Nephron (organoid): ENCODE data around the gene PLXNA4.

Experiments
- H3K27ac Mint-ChIP-seq, 3 experiments: 2 replicates each; pipeline ENCODE4 v1.8.0; 2020; ENCODE audit warnings: mixed read lengths in 3 of 3, mild to moderate bottlenecking in 2 of 3, moderate library complexity in 1 of 3
- H3K27me3 Mint-ChIP-seq: 2 replicates; pipeline ENCODE4 v1.8.0; 2021; ENCODE audit warnings: low read depth, mild to moderate bottlenecking, moderate library complexity, mixed read lengths
- H3K36me3 Mint-ChIP-seq: 2 replicates; pipeline ENCODE4 v1.8.0; 2020; ENCODE audit warnings: low read depth, mixed read lengths
- H3K4me1 Mint-ChIP-seq: 2 replicates; pipeline ENCODE4 v1.8.0; 2020; ENCODE audit warnings: mixed read lengths
- H3K4me3 Mint-ChIP-seq, 3 experiments: 2 replicates each; pipeline ENCODE4 v1.8.0; 2020; ENCODE audit warnings: mild to moderate bottlenecking in 3 of 3, mixed read lengths in 3 of 3, moderate library complexity in 2 of 3
- H3K9me3 Mint-ChIP-seq: 2 replicates; pipeline ENCODE4 v1.8.0; 2020; ENCODE audit warnings: mixed read lengths
- TF ChIP-seq, protein P1 (sequence below), 3 experiments: fragments of 200-600 bp; sonication (generic); IDR thresholded peaks; one replicate each; pipeline ENCODE4 v1.5.0; 2021; ENCODE audit warnings: antibody characterized with exemption in 3 of 3; ENCODE audit not compliant: unreplicated experiment in 3 of 3

Gene PLXNA4

DNA sequence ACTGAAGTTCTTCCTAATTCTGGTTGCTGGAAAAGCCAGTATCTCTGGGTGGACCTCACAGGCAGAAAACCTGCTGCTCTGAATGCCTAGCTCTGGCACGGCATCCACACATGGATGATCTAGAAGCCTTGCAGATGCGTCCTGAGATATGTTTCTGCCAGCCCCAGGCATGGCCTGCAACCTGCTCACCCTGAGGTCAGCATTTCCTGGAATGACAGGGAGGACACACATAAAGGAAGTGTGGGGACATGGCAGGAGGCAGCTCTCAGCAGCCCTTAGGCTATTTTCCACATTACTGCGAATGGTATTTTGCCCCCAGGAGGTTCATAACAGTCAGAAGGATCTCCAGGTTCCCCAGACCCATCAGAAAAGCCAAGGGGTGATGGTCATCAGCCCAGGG, 23.2 kb downstream of the PLXNA4 start:
- Mint-ChIP-seq H3K27me3 (peaks cover 12% of the 10 kb centered on the region), H3K4me3 (no peak overlapping the region), H3K4me1 (peaks cover 6% of the 10 kb centered on the region), H3K36me3 (peaks cover 39% of the 10 kb centered on the region), H3K27ac (no peak overlapping the region), H3K9me3 (peaks cover 22% of the 10 kb centered on the region)
- TF ChIP-seq, protein P1, sequence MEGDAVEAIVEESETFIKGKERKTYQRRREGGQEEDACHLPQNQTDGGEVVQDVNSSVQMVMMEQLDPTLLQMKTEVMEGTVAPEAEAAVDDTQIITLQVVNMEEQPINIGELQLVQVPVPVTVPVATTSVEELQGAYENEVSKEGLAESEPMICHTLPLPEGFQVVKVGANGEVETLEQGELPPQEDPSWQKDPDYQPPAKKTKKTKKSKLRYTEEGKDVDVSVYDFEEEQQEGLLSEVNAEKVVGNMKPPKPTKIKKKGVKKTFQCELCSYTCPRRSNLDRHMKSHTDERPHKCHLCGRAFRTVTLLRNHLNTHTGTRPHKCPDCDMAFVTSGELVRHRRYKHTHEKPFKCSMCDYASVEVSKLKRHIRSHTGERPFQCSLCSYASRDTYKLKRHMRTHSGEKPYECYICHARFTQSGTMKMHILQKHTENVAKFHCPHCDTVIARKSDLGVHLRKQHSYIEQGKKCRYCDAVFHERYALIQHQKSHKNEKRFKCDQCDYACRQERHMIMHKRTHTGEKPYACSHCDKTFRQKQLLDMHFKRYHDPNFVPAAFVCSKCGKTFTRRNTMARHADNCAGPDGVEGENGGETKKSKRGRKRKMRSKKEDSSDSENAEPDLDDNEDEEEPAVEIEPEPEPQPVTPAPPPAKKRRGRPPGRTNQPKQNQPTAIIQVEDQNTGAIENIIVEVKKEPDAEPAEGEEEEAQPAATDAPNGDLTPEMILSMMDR (IDR thresholded peaks at IDR 0.05; ENCODE audit: unreplicated experiment in 3 of 3) = no peak

DNA sequence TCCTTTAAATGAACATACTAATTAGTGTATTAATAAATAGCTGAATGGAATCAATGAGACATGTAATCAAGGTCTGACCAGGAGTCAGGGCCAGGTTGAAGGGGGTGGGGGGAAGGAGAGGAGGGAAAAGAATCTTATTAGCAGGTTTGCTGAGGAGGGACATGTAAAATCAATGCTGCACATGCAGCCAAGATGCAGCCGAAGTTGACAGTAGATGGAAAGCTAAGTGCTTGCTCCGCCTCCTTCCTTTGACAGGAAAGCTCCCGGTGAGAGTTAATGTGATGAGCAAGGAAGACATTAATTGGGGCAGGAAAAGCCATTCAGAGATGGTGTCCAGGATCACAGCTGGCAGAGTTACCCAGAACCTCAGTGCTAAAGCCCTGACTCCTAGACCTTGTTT, 24.4 kb downstream of the PLXNA4 start:
- peaks cover 40% of the 10 kb centered on the region for H3K36me3 Mint-ChIP-seq
- peaks cover 6% of the 10 kb centered on the region for H3K4me1 Mint-ChIP-seq
- H3K9me3 Mint-ChIP-seq = peaks cover 22% of the 10 kb centered on the region
- TF ChIP-seq, protein P1 (IDR thresholded peaks at IDR 0.05; ENCODE audit: unreplicated experiment in 3 of 3) = no peak
- no peak overlapping the region for H3K27ac Mint-ChIP-seq
- no peak overlapping the region for H3K4me3 Mint-ChIP-seq
- H3K27me3 Mint-ChIP-seq = peaks cover 18% of the 10 kb centered on the region

DNA sequence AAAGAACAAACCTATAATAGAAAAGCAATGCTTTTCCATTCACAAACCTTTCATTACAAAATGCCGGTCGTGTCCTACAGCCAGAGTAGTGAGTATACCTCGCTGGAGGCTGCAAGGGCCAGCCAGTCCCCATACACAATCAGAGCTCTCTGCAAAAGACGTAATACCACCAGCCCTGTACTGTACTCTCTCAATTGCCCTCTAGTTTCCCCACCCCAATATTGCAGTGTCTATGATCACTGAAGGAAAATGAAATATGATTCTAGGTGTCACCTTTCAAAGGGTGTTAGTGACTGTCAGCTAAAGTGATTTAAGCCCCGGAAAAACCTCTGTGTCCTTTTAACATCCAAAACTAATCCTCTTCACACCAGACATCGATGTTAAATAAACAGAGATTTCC, 24.8 kb downstream of the PLXNA4 start:
- H3K4me1 Mint-ChIP-seq = peaks cover 6% of the 10 kb centered on the region
- TF ChIP-seq, protein P1 (IDR thresholded peaks at IDR 0.05; ENCODE audit: unreplicated experiment in 3 of 3) = no peak
- H3K27ac Mint-ChIP-seq = no peak overlapping the region
- H3K4me3 Mint-ChIP-seq = no peak overlapping the region
- H3K9me3 Mint-ChIP-seq = peaks cover 22% of the 10 kb centered on the region
- peaks cover 40% of the 10 kb centered on the region for H3K36me3 Mint-ChIP-seq
- peaks cover 15% of the 10 kb centered on the region for H3K27me3 Mint-ChIP-seq

DNA sequence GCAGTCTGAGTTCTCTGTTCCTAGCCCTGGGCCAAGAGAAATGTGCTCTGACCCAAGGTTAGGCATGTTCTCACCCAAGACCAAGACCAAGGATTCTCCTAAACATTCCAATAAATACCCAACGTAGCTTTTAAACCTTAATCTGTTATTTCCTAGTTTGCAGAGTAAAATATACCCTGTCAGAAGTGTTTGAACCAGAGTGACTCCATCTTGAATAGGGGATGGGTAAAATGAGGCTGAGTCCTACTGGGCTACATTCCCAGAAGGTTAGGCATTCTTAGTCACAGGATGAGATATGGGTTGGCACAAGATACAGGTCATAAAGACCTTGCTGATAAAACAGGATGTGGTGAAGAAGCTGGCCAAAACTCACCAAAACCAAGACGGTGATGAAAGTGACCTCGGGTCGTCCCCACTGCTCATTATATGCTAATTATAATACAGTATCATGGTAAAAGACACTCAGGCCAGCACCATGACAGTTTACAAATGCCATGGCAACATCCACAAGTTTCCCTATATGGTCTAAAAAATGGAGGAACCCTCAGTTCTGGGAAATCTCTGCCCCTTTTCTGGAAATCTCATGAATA, 27.7 kb downstream of the PLXNA4 start:
- peaks cover 18% of the 10 kb centered on the region for H3K9me3 Mint-ChIP-seq
- H3K36me3 Mint-ChIP-seq = peaks cover 39% of the 10 kb centered on the region
- no peak overlapping the region for H3K4me3 Mint-ChIP-seq
- H3K27me3 Mint-ChIP-seq = peaks cover 14% of the 10 kb centered on the region
- TF ChIP-seq, protein P1 (IDR thresholded peaks at IDR 0.05; ENCODE audit: unreplicated experiment in 3 of 3) = no peak
- no peak overlapping the region for H3K27ac Mint-ChIP-seq
- no peaks in the 10 kb centered on the region for H3K4me1 Mint-ChIP-seq

DNA sequence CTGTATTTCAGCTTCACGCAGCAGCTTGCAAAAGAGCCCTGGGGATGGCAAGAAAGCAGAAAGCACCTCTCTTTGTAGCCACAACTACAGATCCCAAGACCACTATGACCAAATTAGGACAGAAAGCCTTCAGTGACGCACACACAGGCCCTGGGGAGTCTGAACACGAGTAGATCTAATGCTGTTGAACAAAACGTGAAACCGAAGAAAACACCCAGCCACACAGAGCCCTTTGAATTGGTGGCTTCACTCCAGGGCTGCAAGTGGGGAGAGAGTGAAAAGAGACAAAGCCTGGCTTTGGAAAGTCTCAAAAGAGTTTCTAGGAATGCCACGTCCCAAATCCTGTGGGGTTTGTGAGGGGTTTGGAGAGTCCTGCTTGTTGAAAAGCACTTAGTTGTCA, 28.4 kb downstream of the PLXNA4 start:
- TF ChIP-seq, protein P1 (IDR thresholded peaks at IDR 0.05; ENCODE audit: unreplicated experiment in 3 of 3) = no peak
- Mint-ChIP-seq H3K4me1 (no peaks in the 10 kb centered on the region), H3K27me3 (peaks cover 14% of the 10 kb centered on the region), H3K4me3 (no peak overlapping the region), H3K36me3 (peaks cover 38% of the 10 kb centered on the region), H3K27ac (no peak overlapping the region), H3K9me3 (peaks cover 18% of the 10 kb centered on the region)

DNA sequence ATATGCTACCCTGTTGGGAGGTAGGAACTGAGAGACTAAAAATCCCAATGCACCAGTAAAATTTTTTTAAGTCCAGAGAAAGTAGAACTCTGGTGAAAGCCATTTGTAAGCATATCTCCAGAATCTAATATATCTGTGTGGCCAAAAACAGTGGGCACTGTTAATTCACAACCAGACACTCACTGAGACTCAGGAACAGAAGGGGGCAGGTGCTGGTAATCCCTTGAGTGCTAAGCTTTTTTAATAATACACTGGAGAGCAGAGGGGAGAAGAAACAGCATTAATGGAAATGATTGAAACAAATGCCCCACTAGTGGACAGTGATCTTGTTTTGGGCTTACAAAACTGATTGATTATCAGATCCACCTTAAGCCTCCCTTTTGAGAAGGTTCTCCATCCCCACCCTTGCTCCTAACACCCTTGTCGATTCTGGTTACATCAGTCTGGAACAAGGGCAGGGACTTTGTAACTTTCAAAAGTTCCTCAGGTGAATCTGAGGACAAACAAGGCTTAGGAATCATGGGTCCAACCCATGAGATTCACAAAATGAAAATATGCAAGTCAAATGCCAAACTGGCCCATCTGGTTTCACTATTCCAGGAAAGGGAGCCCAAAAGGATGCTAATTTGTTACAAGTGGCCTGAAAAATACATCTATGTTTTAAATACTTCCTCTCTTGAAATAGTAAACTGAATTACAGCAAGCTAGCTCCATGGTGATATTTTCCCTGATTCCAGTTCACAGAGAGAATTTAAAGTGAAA, 29.7 kb downstream of the PLXNA4 start:
- Mint-ChIP-seq H3K36me3 (peaks cover 35% of the 10 kb centered on the region), H3K4me1 (no peaks in the 10 kb centered on the region), H3K27me3 (peaks cover 14% of the 10 kb centered on the region), H3K9me3 (peaks cover 19% of the 10 kb centered on the region), H3K4me3 (no peak overlapping the region), H3K27ac (no peak overlapping the region)
- TF ChIP-seq, protein P1 (IDR thresholded peaks at IDR 0.05; ENCODE audit: unreplicated experiment in 3 of 3) = no peak
